ENCODE results near the gene NATD1.
A peak's percentile ranks its signal among the peaks of the same experiment; 100 is the strongest.

The NATD1 gene

DNA sequence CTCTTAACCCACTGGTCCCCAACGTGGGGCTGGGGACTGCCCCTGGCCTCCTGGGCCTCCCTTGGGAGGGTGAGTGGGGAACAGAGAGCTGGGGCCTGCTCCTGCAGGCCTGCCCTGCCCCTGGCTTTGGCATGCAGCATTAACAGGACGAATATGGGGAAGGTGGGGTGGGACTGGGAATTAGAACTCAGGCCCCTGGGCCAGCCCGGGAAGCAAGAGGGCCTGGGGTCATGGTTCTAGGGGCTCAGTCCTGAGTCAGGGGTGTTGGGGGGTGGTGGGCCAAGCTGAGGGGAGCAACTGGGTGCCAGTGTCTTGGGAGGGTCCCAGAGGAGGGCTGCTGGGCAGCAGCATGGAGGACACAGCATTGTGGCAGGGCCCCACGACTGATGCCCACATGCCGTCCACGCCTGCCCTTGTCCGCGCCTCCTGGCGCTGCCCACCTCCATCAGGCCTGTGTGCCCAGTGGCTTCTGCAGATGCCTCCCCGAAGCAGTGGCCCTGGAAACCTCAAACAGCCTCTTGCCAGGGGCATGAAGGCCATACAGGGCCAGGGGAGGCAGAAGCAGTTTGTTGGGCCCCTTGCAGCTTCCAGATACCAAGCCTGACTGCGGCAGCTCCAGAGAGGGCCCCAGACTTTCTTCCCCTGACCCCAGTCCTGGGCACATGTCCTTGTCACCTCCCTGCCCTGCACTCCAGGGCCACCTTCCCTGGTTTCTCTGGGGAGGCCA, 36.1 kb upstream of the NATD1 start:
- DNase-seq (ENCODE audit: extremely low read depth, low read depth): no peak
- no peak for TF ChIP-seq CTCF (IDR thresholded peaks at IDR 0.05; ENCODE audit: low read depth, low read length, missing control alignments)
- no peak overlapping the region for H3K4me3 ChIP-seq (replicated peaks; ENCODE audit: low read depth, low read length)

GRCh38 chr17:21288571-21289017, 35.4 kb upstream of the NATD1 start:
- no peak for DNase-seq (ENCODE audit: extremely low read depth, low read depth)
- H3K4me3 ChIP-seq (replicated peaks; ENCODE audit: low read depth, low read length): peak overlapping the region; percentile 93; the same call in 1 of the 2 replicates
- no peak for TF ChIP-seq CTCF (IDR thresholded peaks at IDR 0.05; ENCODE audit: low read depth, low read length, missing control alignments)

- DNase-seq (ENCODE audit: extremely low read depth, low read depth): peak; percentile 87
- no peak for TF ChIP-seq CTCF (IDR thresholded peaks at IDR 0.05; ENCODE audit: low read depth, low read length, missing control alignments)
- peak overlapping the region; percentile 93 for H3K4me3 ChIP-seq (replicated peaks; ENCODE audit: low read depth, low read length)
Observed at GRCh38 chr17:21287703-21288449, 34.7 kb upstream of the NATD1 start.

GRCh38 chr17:21286909-21287702, 33.9 kb upstream of the NATD1 start:
- no peak for TF ChIP-seq CTCF (IDR thresholded peaks at IDR 0.05; ENCODE audit: low read depth, low read length, missing control alignments)
- DNase-seq (ENCODE audit: extremely low read depth, low read depth): no peak
- H3K4me3 ChIP-seq (replicated peaks; ENCODE audit: low read depth, low read length): peak overlapping the region; percentile 93

- peak; percentile 86 for DNase-seq (ENCODE audit: extremely low read depth, low read depth)
- no peak for TF ChIP-seq CTCF (IDR thresholded peaks at IDR 0.05; ENCODE audit: low read depth, low read length, missing control alignments)
- peak overlapping the region; percentile 93 for H3K4me3 ChIP-seq (replicated peaks; ENCODE audit: low read depth, low read length)
Observed at GRCh38 chr17:21286066-21286770, 33.0 kb upstream of the NATD1 start.

Measured in HFF-Myc (cell line).